Left renal pelvis (tissue), 4 donors: ENCODE results near the gene PACRG. TPM values are rescaled to one million over a fixed set of nuclear protein-coding genes. Genes with fewer than 3 reads are reported as not detected.

Experiments used
- DNase-seq, 4 donors: peaks; one replicate each; pipeline ENCODE4 v3.0.0-alpha.2; 2013; ENCODE audit warnings: low read depth in 4 of 4, low spot score in 3 of 4
- polyA plus RNA-seq, 4 donors: library from polyadenylated mRNA; unstranded; fragments of 120-200 nt; gene quantifications; one replicate each; pipeline ENCODE4 v1.2.1, GENCODE V29; 2013; ENCODE audit not compliant: insufficient read length in 4 of 4

PACRG gene
- polyA plus RNA-seq, 4 donors: 5.3 to 22.3 (median 14.2) TPM

- no peak for DNase-seq
These were observed 336.6 kb downstream of the PACRG start for GRCh38 chr6:163064397-163064796.

DNA sequence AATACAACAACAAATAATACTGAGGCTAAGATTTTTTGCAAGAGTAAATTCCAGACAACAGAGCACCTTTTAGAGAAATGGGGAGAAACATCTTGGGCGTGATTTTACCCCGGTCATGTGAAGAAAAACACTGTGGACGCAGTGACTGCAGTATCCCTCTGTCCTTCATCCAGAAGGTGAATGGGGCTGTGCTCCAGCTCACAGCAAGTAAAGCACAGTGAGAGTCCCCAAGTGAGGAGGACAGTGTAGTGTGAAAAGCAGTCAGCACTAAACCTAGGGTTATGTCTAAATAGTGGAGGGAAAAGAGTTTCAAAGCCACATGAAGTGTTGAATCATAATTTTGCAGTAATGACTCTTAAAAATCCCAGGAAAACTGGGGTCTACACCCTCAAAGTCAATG is 338.4 kb downstream of the PACRG start:
- no peak for DNase-seq

GRCh38 chr6:163077134-163077533 is 349.4 kb downstream of the PACRG start:
- no peak for DNase-seq

GRCh38 chr6:163078712-163079111 is 350.9 kb downstream of the PACRG start:
- no peak for DNase-seq

DNA sequence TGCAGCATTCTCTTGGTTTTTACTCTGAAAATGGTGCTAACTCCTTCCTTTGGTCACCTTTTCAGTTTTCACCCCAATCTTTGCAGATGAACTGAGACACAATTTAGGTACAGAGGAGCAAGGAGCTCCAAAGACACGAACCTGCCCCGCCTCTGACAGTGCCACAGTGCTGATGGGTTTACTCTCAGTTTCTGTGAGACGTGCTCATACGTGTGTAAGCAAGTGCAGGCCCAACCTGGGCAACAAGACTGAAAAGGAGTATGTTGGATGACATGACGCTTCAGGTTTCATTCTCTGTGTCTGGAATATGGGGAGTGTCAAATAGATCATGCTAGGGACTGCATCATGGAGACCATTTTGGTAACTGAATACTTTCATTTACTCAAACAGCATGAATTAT is 352.5 kb downstream of the PACRG start:
- no peak for DNase-seq

DNA sequence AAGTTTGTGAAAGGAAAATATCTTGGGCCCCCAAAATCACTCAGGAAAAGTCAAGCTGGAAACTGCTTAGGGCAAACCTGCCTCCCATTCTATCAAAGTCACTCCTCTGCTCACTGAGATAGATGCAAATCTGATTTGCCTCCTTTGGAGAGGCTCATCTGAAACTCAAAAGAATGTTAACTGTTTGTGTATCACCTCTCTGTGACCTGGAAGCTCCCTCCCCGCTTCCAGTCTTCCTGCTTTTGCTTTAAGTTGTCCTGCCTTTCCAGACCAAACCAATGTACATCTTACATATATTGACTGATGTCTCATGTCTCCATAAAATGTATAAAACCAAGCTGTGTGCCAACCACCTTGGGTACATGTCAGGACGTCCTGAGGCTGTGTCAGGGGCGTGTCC is 355.4 kb downstream of the PACRG start:
- no peak for DNase-seq

DNA sequence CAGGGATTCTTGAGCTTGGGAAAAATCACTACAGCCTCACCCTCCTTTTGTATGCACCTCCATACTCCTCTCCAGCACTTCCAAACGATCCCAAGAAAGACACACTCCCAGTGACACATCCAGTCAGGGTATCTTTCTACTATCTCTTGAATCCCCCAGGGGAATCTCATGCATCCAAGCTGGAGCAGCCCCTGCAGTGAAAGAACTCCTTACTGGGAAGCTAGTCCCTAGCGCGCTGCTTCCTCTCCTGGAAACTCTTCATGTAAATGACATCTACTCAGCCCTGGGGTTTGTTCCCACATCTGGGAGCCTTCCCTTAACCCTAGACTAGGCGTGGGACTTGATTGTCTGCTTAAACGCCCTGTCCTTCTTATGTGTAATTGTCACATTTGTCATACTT is 357.7 kb downstream of the PACRG start:
- no peak for DNase-seq

GRCh38 chr6:163085861-163086623 is 358.3 kb downstream of the PACRG start:
- no peak for DNase-seq

DNA sequence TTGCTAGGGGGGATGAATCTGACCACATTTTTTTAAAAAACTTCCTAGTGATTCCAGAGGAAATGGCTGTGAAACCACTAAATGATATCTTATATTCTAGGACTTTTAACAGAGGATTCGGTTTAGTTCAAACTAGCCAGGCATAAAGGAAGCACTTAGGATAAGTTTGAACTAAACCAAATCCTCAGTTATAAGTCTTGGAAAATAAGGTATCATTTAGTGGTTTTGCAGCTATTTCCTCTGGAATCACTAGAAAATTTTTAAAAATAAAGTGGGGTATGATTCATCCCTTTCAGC is 358.8 kb downstream of the PACRG start:
- no peak for DNase-seq

DNA sequence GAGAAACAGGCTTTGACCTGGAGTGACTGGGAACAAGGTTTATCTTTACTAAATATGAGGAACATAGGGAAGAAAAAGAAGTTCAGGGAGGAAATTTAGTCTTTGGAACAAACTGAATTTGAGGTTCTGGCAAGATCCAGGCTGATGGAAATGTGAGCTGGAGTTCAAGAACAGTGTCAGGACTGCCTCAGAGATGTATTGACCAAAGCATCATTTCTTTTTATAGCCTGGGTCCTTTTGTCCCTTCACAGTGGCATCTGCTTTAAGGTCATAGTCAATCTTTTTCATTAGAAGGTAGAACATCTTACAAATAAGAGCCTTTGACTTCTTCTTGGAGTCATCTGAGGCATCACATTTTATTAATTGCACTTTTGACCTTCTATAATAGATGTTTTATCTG is 360.2 kb downstream of the PACRG start:
- no peak for DNase-seq

GRCh38 chr6:163092876-163093275 is 365.1 kb downstream of the PACRG start:
- no peak for DNase-seq

DNA sequence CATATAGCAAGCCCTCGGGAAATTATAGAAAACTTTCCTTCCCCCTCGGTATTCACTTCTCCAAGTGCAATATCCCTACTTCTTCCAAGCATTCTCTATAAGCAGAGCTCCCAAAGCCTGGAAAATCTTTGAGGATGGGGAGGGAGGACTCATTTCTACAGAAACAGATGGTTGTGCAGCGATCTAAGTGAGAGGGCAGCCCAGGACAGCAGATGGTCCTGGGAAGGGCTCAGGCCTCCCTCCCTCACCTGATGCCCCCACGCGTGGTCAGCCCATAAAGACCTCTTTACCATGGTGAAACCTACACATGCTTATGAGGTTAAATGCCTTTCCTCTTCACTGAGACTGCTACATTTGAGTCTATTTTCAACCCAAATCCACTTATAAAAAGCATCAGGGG is 367.1 kb downstream of the PACRG start:
- DNase-seq: no peak

- no peak for DNase-seq
These were observed 367.6 kb downstream of the PACRG start for GRCh38 chr6:163095401-163095800.

DNA sequence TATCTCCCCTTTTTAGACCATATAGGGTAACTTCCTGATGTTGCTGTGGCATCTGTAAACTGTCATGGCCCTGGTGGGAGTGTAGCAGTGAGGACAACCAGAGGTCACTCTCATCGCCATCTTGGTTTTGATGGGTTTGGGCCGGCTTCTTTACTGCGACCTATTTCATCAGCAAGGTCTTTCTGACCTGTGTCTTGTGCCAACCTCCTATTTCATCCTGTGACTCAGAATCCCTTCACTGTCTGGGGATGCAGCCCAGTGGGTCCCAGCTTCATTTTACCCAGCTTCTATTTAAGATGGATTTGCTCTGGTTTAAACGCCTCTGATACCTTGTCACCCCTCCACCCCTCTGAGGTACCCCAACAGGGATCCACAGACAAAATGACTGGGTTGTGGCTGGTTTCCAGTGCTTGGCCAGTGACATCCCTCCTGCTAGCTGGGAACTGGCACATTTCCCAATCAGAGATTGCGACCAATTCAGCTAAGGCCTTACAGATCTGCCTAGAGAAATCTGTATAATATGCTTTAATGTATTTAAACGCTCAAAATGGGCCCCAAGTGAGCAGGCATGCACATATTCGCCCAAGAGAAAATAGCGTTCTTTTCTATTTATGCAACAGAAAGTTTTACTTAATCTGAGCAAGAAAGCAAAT is 371.2 kb downstream of the PACRG start:
- no peak for DNase-seq

- DNase-seq: no peak
These were observed 371.9 kb downstream of the PACRG start for GRCh38 chr6:163099621-163100171.

- no peak for DNase-seq
These were observed 372.5 kb downstream of the PACRG start for GRCh38 chr6:163100259-163100658.

GRCh38 chr6:163113358-163113962 is 385.7 kb downstream of the PACRG start:
- no peak for DNase-seq

- DNase-seq: no peak
These were observed 391.2 kb downstream of the PACRG start for GRCh38 chr6:163118941-163119340.

DNA sequence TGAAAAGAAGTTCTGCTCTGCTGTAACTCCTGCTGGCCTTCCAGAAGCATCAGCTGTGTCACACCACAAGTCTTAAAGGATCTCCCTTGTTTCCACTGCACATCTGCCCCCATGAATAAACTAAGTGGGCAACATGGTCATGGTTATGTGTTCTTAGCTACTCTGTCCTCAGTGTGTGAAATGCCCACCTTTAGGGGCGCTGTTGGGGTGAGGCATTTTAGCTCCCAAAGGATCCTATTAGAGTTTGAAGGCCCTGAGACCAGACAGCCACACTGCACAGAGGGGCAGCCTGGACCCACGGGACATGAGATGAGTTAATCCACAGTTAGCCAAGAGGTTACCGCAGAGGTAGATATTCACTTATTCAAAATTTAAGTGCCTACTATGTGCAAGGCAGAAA is 392.4 kb downstream of the PACRG start:
- DNase-seq: no peak

DNA sequence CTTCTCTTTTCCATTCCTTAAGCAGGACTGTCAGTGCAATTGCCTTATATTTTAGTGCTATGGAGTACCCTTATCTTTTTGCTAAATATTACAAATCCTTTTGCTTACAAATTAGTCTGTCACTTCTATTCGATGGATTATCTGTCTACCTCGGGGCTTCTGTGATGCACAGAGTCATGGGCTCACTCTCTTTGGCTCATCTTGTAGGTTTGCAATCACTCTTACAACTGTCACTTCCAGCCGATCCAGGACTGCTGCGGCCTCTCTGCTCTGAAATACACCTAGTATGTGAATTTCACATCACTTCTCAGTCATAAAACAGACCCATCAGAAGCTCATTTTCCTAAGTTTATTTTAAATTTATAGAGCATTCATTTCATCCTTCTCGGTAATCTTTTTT is 393.5 kb downstream of the PACRG start:
- no peak for DNase-seq

- no peak for DNase-seq
These were observed 394.6 kb downstream of the PACRG start for GRCh38 chr6:163122365-163122764.

- DNase-seq: no peak
These were observed 395.3 kb downstream of the PACRG start for GRCh38 chr6:163123098-163123497.
